Pericardium fibroblast (primary cell): ENCODE results near the gene OR4C3. TPM values are rescaled to one million over a fixed set of nuclear protein-coding genes. Genes with fewer than 3 reads are reported as not detected.

ENCODE experiments used
- total RNA-seq: library from RNA; depleted of rRNA; stranded (reverse); fragments of >200 nt; gene quantifications from 2 replicates; pipeline ENCODE4 v1.2.3, GENCODE V29; 2015

Gene OR4C3
- total RNA-seq: not detected in 2 replicates

DNA sequence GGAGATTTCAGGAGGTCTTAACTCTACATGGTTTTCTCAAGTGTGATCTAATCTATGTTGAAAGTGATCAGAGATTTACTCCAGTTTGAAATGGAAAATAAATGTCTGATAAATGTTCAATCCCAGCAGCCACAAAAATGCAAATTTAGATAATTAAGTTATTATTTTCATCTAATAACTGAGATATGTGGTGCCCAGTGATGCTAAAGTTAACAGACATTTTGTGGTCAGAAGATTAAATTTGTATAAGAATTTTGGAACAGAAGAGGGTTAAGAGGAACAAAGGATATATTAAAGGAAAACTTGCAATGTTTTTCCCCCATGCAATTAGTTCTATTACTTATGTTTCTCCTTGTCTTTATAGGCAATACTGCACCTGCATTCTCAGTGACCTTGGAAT is at the start of gene OR4C3:
Gene OR4C3, plus strand, starts transcription at position 301 of the 400 bp plus-strand sequence. CDS start 102 bp downstream, outside the sequence.

DNA sequence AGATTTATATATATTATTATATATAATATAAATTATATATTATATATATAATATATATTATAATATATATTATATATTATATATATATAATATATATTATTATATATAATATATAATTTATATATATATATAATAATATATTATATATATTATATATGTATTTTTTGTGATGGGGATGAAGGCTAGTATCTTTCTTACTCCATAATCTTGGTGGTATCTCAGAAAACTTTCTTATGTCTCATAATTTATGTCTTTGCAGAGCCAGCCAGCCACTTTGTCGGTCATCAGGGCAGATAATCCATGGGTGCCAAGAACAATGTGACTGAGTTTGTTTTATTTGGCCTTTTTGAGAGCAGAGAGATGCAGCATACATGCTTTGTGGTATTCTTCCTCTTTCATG is 18.8 kb upstream of the OR4C3 start, which contains the start of gene OR4S1:
Gene OR4S1, plus strand, starts transcription at position 301 of the 400 bp plus-strand sequence. Its CDS starts 0 bp downstream, at position 301.

DNA sequence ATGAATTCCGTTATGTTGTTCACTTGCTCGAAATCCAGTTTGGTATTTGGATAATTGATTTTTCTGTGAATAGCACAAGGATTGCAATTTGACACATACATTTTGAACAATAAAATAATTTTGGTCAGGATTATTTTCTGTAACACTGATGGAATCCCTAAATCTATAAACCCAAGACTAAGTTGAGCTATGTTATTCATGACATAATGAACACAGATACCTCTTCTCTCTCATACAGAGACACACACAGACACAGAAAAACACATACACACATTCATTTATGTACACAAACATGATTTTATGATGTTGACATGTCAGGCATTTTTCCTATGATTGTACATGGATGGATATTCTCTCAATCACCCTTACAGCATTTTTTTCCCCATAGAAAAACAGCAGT is 41.6 kb downstream of the OR4C3 start, which contains the start of gene OR4C5:
Gene OR4C5, minus strand, starts transcription at position 101 of the 400 bp plus-strand sequence. Its CDS starts 0 bp downstream, at position 101.

Other genes starting within 250 kb of the OR4C3 start
- gene OR4B1, start 108.1 kb upstream of the OR4C3 start, total RNA-seq: not detected in 2 replicates
- gene OR4X2, start 79.8 kb upstream of the OR4C3 start, total RNA-seq: not detected in 2 replicates
- not detected in 2 replicates for gene OR4X1, start 61.1 kb upstream of the OR4C3 start, total RNA-seq
- gene OR4S1, start 18.7 kb upstream of the OR4C3 start, total RNA-seq: not detected in 2 replicates
- not detected in 2 replicates for gene OR4C5, start 41.5 kb downstream of the OR4C3 start, total RNA-seq
- not detected in 2 replicates for gene OR4A47, start 163.9 kb downstream of the OR4C3 start, total RNA-seq